Measurements from ENCODE around the gene OR5L2. TPM values are rescaled to one million over a fixed set of nuclear protein-coding genes. Genes with fewer than 3 reads are reported as not detected.

Gene OR5L2
- not detected for total RNA-seq

- H3K27me3 ChIP-seq, result no peaks in the 10 kb centered on the region
- TF ChIP-seq CTCF (IDR thresholded peaks at IDR 0.05) (no peak), POLR2A (IDR thresholded peaks at IDR 0.05) (no peak), POLR2AphosphoS5 (IDR thresholded peaks at IDR 0.05; ENCODE audit: insufficient read depth in 1 of 2, low read depth in 1 of 2) (no peak)
- no peak within 1 kb of the TSS for H3K4me3 ChIP-seq
- H3K27ac ChIP-seq, result no peak within 1 kb of the TSS
- H3K36me3 ChIP-seq, result no peaks in the 10 kb centered on the region
- H3K4me1 ChIP-seq, result no peaks in the 10 kb centered on the region
- no peak for DNase-seq (ENCODE audit: extremely low spot score in 2 of 2)
- H3K9me3 ChIP-seq, result no peaks in the 10 kb centered on the region
- intact Hi-C loops (cut with DNase I), result no loop called here
Observed at GRCh38 chr11:55826919-55827318, at the start of gene OR5L2. Gene OR5L2, plus strand, starts transcription at chr11:55827219. Its CDS starts 0 bp downstream, at chr11:55827219.

- no peak for TF ChIP-seq CTCF (IDR thresholded peaks at IDR 0.05)
- no peak for TF ChIP-seq POLR2AphosphoS5 (IDR thresholded peaks at IDR 0.05; ENCODE audit: insufficient read depth in 1 of 2, low read depth in 1 of 2)
- TF ChIP-seq POLR2A (IDR thresholded peaks at IDR 0.05), result no peak
- Histone ChIP-seq H3K27me3 (no peaks in the 10 kb centered on the region), H3K4me3 (no peak overlapping the region), H3K36me3 (no peaks in the 10 kb centered on the region), H3K9me3 (no peaks in the 10 kb centered on the region), H3K4me1 (no peaks in the 10 kb centered on the region), H3K27ac (no peak overlapping the region)
- intact Hi-C loops (cut with DNase I), result no loop called here
- no peak for DNase-seq (ENCODE audit: extremely low spot score in 2 of 2)
Observed at GRCh38 chr11:55791606-55792005, 35.4 kb upstream of the OR5L2 start.

- intact Hi-C loops (cut with DNase I), result no loop called here
- Histone ChIP-seq H3K27ac (no peak overlapping the region), H3K4me3 (no peak overlapping the region), H3K27me3 (no peaks in the 10 kb centered on the region), H3K4me1 (no peaks in the 10 kb centered on the region), H3K36me3 (no peaks in the 10 kb centered on the region), H3K9me3 (no peaks in the 10 kb centered on the region)
- no peak for DNase-seq (ENCODE audit: extremely low spot score in 2 of 2)
- TF ChIP-seq POLR2A (IDR thresholded peaks at IDR 0.05) (no peak), CTCF (IDR thresholded peaks at IDR 0.05) (no peak), POLR2AphosphoS5 (IDR thresholded peaks at IDR 0.05; ENCODE audit: insufficient read depth in 1 of 2, low read depth in 1 of 2) (no peak)
Observed at GRCh38 chr11:55793321-55793720, 33.7 kb upstream of the OR5L2 start.

DNA sequence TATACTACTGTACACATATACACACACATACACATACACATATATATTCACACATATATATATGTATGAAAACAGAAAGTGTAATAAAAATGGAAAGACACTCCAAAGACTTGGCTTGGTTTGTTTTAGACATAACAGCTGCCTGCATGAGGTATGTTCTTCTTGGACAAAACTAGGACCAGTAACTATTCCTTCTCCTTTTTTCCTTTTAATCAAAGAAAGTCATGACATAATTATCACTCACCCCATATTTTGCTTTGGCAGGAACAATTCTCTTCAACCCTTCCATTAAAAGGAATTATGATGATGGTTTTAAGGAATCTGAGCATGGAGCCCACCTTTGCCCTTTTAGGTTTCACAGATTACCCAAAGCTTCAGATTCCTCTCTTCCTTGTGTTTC is 31.8 kb upstream of the OR5L2 start, which contains the start of gene OR5D14:
Gene OR5D14 (plus strand): TSS at position 301 of the 400 bp plus-strand sequence. CDS start 0 bp downstream, at position 301.
- no peak within 1 kb of the TSS for H3K27ac ChIP-seq
- no peaks in the 10 kb centered on the region for H3K9me3 ChIP-seq
- H3K4me3 ChIP-seq, result no peak within 1 kb of the TSS
- H3K36me3 ChIP-seq, result no peaks in the 10 kb centered on the region
- TF ChIP-seq POLR2AphosphoS5 (IDR thresholded peaks at IDR 0.05; ENCODE audit: insufficient read depth in 1 of 2, low read depth in 1 of 2) (no peak), POLR2A (IDR thresholded peaks at IDR 0.05) (no peak), CTCF (IDR thresholded peaks at IDR 0.05) (no peak)
- intact Hi-C loops (cut with DNase I), result no loop called here
- H3K4me1 ChIP-seq, result no peaks in the 10 kb centered on the region
- H3K27me3 ChIP-seq, result no peaks in the 10 kb centered on the region
- no peak for DNase-seq (ENCODE audit: extremely low spot score in 2 of 2)

DNA sequence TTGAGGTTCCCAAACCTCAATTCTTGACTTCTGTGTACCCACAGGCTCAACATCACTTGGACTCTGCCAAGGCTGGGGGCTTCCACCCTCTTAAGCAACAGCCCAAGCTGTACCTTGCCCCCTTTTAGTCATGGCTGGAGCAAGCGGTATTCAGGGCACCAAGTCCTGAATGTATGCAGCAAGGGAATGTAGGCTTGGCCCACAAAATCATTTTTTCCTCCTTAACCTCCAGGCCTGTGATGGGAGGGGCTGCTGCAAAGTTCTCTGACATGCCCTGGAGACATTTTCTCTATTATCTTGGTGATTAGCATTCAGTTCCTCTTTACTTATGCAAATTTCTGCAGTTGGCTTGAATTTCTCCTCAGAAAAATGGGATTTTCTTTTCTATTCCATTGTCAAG is 20.8 kb upstream of the OR5L2 start:
- no peak for DNase-seq (ENCODE audit: extremely low spot score in 2 of 2)
- H3K27ac ChIP-seq, result no peak overlapping the region
- no peaks in the 10 kb centered on the region for H3K36me3 ChIP-seq
- no peak for TF ChIP-seq CTCF (IDR thresholded peaks at IDR 0.05)
- no peak for TF ChIP-seq POLR2A (IDR thresholded peaks at IDR 0.05)
- TF ChIP-seq POLR2AphosphoS5 (IDR thresholded peaks at IDR 0.05; ENCODE audit: insufficient read depth in 1 of 2, low read depth in 1 of 2), result no peak
- H3K4me3 ChIP-seq, result no peak overlapping the region
- no peaks in the 10 kb centered on the region for H3K9me3 ChIP-seq
- H3K4me1 ChIP-seq, result no peaks in the 10 kb centered on the region
- H3K27me3 ChIP-seq, result no peaks in the 10 kb centered on the region
- intact Hi-C loops (cut with DNase I), result no loop called here

Data from vagina (tissue), 2 donors.